HFFc6 (cell line): Measurements from ENCODE around the gene SRRT. TPM values are rescaled to one million over a fixed set of nuclear protein-coding genes. Genes with fewer than 3 reads are reported as not detected.

Experiments used
- DNase-seq: peaks from one replicate; pipeline ENCODE4 v3.0.0-alpha.2; 2018
- H3K27ac Mint-ChIP-seq: 2 replicates; pipeline ENCODE4 v1.8.0; 2020; ENCODE audit warnings: mild to moderate bottlenecking, mixed read lengths
- H3K27me3 Mint-ChIP-seq: 2 replicates; pipeline ENCODE4 v1.8.0; 2021; ENCODE audit warnings: mild to moderate bottlenecking, moderate library complexity, mixed read lengths; ENCODE audit not compliant: insufficient read depth
- H3K36me3 Mint-ChIP-seq: 2 replicates; pipeline ENCODE4 v1.8.0; 2021; ENCODE audit warnings: low read depth, mixed read lengths
- H3K4me1 Mint-ChIP-seq: 2 replicates; pipeline ENCODE4 v1.8.0; 2020; ENCODE audit warnings: low read depth, mixed read lengths
- H3K4me3 Mint-ChIP-seq: 2 replicates; pipeline ENCODE4 v1.8.0; 2020; ENCODE audit warnings: mild to moderate bottlenecking, moderate library complexity, mixed read lengths
- H3K9me3 Mint-ChIP-seq: 2 replicates; pipeline ENCODE4 v1.8.0; 2020; ENCODE audit warnings: mild to moderate bottlenecking, mixed read lengths
- total RNA-seq, 6 experiments: library from RNA; stranded (reverse); fragmentation: NEBNext Ultra II Directional; extraction: Animal tissue kit (Norgen Biotek cat#: 25700); gene quantifications; 2 replicates in 1 of 6; 3 replicates in 5 of 6; pipeline ENCODE4 v1.2.3, GENCODE V29; 2021
- TF ChIP-seq, protein P1 (sequence below): fragments of 200-600 bp; sonication (generic); IDR thresholded peaks from 2 replicates; pipeline ENCODE4 v1.5.0; 2021; ENCODE audit warnings: antibody characterized with exemption, mild to moderate bottlenecking

Gene SRRT
- total RNA-seq, 6 experiments from 2014 or later, result 111 to 154 (median 133) TPM

DNA sequence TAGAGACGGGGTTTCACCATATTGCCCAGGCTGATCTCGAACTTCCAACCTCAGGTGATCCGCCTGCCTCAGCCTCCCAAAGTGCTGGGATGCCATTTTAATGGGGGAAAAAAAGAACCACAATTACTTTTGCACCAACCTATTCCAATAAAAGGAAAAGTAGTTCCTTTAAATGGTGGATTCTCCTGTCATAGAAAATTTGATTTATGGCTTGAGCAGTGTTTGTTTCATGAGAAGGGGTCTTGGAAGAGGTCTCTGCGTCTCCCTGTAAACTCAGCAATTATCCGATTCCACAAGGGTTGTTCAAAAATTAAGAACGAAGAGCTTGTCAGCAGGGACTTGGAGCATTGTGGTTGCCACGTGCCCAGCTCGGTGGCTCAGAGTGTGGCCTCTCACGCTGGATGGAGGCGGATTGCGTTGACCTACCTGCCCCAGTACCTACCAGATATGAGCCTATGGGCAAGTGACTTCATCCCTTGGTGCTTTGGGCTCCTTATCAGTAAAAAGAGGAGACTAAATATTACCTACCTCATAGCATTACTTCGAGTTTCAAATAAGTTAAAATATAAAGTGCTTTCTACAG, 10.5 kb upstream of the SRRT start:
- H3K4me1 Mint-ChIP-seq, result peaks cover 12% of the 10 kb centered on the region
- H3K4me3 Mint-ChIP-seq, result no peak overlapping the region
- DNase-seq, result no peak
- peaks cover 18% of the 10 kb centered on the region for H3K36me3 Mint-ChIP-seq
- TF ChIP-seq, protein P1, sequence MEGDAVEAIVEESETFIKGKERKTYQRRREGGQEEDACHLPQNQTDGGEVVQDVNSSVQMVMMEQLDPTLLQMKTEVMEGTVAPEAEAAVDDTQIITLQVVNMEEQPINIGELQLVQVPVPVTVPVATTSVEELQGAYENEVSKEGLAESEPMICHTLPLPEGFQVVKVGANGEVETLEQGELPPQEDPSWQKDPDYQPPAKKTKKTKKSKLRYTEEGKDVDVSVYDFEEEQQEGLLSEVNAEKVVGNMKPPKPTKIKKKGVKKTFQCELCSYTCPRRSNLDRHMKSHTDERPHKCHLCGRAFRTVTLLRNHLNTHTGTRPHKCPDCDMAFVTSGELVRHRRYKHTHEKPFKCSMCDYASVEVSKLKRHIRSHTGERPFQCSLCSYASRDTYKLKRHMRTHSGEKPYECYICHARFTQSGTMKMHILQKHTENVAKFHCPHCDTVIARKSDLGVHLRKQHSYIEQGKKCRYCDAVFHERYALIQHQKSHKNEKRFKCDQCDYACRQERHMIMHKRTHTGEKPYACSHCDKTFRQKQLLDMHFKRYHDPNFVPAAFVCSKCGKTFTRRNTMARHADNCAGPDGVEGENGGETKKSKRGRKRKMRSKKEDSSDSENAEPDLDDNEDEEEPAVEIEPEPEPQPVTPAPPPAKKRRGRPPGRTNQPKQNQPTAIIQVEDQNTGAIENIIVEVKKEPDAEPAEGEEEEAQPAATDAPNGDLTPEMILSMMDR, result no peak
- no peak overlapping the region for H3K27ac Mint-ChIP-seq
- no peaks in the 10 kb centered on the region; the same call in none of the 2 replicates for H3K27me3 Mint-ChIP-seq
- H3K9me3 Mint-ChIP-seq, result no peaks in the 10 kb centered on the region

DNA sequence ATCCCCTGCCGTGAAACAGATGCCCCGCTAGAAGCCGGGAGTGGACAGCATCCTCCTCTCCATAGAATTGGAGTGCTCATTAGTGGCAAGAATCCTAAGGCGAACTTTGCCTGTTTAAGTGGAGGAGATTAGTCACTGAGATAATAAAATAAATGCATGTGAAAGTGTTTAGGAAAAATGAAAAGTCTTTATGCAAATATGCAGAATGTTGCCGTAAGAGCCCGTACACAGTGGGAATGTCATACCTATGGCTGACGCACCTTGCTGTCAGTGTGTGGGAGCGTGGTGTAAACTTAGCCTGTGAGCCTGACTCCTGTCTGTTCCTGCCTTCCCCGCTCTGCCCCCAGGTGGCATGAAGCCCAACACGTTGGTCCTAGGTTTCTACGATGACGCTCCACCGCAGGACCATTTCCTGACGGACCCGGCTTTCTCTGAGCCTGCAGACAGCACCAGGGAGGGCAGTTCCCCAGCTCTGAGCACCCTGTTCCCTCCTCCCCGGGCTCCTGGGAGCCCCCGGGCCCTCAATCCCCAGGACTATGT, 9.5 kb upstream of the SRRT start:
- peak overlapping the region; percentile 76 for H3K27ac Mint-ChIP-seq
- DNase-seq, result no peak
- H3K4me3 Mint-ChIP-seq, result no peak overlapping the region

DNA sequence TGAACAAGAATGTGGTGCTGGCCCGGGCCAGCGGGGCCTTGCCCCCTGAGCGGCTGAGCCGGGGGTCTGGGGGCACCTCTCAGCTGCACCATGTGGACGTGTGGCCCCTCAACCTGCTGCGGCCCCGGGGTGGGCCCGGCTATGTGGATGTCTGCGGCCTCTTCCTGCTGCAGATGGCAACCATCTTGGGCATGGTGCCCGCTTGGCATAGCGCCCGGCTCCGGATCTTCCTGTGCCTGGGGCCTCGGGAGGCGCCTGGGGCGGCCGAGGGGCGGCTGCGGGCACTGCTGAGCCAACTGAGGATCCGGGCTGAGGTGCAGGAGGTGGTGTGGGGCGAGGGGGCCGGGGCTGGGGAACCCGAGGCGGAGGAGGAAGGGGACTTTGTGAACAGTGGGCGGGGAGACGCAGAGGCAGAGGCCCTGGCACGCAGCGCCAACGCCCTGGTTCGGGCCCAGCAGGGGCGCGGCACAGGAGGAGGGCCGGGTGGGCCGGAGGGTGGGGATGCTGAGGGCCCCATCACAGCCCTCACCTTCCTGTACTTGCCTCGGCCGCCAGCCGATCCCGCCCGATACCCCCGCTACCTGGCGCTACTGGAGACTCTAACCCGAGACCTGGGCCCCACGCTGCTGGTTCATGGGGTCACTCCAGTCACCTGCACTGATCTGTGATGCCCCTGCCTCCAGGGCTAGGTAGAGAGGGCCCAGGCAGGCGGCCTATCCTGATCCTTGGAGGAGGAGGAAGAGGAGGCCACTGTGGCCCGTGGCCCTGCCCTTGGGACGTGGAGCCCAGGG, 8.8 kb upstream of the SRRT start:
- TF ChIP-seq, protein P1, result no peak
- peaks cover 12% of the 10 kb centered on the region for H3K36me3 Mint-ChIP-seq
- DNase-seq, result no peak
- no peaks in the 10 kb centered on the region for H3K9me3 Mint-ChIP-seq
- peaks cover 12% of the 10 kb centered on the region for H3K4me1 Mint-ChIP-seq
- H3K4me3 Mint-ChIP-seq, result 0 out of 2 replicates have a peak overlapping the region, but pooled peaks have one; percentile 96
- no peak overlapping the region for H3K27ac Mint-ChIP-seq
- no peaks in the 10 kb centered on the region; the same call in 1 of the 2 replicates for H3K27me3 Mint-ChIP-seq

More for the DNA sequence above, 9.5 kb upstream of the SRRT start:
- no peaks in the 10 kb centered on the region for H3K9me3 Mint-ChIP-seq
- H3K4me1 Mint-ChIP-seq, result peaks cover 12% of the 10 kb centered on the region
- peaks cover 13% of the 10 kb centered on the region for H3K36me3 Mint-ChIP-seq
- TF ChIP-seq, protein P1, result 0 out of 2 replicates have a peak, but pooled peaks have one; percentile 25
- H3K27me3 Mint-ChIP-seq, result no peaks in the 10 kb centered on the region; the same call in 1 of the 2 replicates

DNA sequence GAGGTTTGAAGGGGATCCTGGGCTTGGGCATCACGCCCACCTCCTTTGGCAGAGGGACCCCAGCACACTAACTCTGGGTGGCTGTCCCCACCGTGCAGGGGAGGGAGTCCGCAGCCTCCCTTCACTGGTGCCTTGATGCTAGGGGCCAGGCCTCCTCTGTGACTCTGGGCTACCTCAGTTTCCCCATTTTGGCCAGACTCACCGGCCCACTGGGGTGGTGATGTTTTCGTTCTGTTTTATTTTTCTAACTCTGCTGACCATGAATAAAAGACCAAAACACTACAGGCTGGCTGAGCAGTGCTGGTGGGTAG, 8.2 kb upstream of the SRRT start:
- DNase-seq, result no peak
- Mint-ChIP-seq H3K36me3 (peaks cover 17% of the 10 kb centered on the region), H3K4me1 (peaks cover 16% of the 10 kb centered on the region), H3K4me3 (peak overlapping the region; percentile 96), H3K9me3 (no peaks in the 10 kb centered on the region), H3K27ac (peak overlapping the region; percentile 95), H3K27me3 (no peaks in the 10 kb centered on the region; the same call in 1 of the 2 replicates)
- TF ChIP-seq, protein P1, result no peak

DNA sequence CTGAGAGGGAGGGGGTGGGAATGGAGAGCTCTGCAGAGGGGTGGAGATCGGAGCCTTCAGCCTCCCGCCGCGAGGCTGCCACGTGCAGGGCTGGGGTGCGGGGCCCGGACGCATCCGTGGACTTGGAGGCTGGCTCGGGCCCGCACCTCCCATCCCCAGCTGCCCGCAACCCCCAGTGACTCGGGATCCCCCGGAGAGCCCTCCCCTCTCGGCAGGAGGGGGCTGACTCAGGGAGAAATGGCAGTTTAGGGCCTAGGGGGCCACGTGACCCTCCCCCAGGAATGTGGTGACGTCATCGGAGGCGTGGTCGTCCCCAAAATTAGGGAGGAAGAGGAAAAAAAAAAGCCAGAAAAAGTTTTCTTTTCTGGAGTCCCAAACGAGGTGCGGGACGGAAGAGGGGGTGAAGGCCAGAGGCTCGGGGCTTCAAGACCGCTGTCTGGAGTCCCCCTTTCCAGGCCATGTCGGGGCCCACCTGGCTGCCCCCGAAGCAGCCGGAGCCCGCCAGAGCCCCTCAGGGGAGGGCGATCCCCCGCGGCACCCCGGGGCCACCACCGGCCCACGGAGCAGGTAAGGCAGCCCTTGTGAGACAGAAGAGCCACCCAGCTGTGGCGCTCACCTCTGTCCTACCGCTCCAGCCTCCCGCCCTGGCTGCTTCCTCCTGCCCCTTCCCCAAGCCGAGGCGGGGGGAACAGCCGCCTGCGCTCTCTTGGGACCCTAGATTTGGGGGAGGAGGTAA, 7.7 kb upstream of the SRRT start, which contains the start of gene TRIP6:
Gene TRIP6, plus strand, starts transcription at position 348 of the 736 bp plus-strand sequence. Its CDS starts 111 bp downstream, at position 459.
- DNase-seq, result peak; percentile 84
- Mint-ChIP-seq H3K27ac (peak within 1 kb of the TSS; percentile 95), H3K9me3 (no peaks in the 10 kb centered on the region), H3K4me3 (peak within 1 kb of the TSS; percentile 96), H3K36me3 (peaks cover 20% of the 10 kb centered on the region), H3K27me3 (peaks cover under 1% of the 10 kb centered on the region; the same call in 1 of the 2 replicates), H3K4me1 (peaks cover 18% of the 10 kb centered on the region)
- TF ChIP-seq, protein P1, result no peak
